Measurements from ENCODE around the gene DLK2.
"Not testable (repeated sequence)": the region's sequence is repeated elsewhere in the genome, so short reads cannot be mapped to it uniquely, and the experiment has no call there.

Gene DLK2

GRCh38 chr6:43425083-43425482 is 30.3 kb downstream of the DLK2 start:
- DNase-seq = not testable (repeated sequence)

DNA sequence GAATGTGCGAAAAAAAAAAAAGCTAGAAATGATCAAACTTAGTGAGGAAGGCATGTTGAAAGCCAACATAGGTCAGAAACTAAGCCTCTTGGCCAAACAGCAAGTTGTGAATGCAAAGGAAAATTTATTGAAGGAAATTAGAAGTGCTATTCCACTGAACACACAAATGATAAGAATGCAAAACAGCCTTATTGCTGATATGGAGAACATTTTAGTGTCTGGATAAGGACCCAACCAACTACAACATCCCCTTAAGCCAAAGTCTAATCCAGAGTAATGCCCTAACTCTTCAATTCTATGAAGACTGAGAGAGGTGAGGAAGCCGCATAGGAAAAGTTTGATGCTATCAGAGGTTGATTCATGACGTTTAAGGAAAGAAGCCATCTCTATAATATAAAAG is 33.5 kb downstream of the DLK2 start:
- DNase-seq = no peak

GRCh38 chr6:43420012-43420709 is 35.2 kb downstream of the DLK2 start:
- DNase-seq = no peak

DNA sequence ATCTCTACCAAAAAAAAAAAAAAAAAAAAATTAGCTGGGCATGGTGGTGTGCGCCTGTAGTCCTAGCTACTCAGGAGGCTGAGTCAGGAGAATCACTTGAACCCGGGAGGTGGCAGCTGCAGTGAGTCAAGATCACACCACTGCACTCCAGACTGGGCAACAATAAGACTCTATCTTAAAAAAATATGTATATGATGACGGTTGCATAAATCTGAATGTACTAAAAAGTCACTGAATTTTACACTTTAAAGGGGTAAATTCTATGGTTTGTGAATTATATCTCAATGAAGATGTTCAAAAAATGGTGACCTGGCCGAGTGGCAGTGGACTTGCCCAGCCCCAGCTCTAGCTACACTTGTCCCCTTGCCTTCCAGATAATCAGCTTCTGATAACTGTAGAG is 38.4 kb downstream of the DLK2 start:
- DNase-seq = no peak

GRCh38 chr6:43415275-43415674 is 40.1 kb downstream of the DLK2 start:
- not testable (repeated sequence) for DNase-seq

DNA sequence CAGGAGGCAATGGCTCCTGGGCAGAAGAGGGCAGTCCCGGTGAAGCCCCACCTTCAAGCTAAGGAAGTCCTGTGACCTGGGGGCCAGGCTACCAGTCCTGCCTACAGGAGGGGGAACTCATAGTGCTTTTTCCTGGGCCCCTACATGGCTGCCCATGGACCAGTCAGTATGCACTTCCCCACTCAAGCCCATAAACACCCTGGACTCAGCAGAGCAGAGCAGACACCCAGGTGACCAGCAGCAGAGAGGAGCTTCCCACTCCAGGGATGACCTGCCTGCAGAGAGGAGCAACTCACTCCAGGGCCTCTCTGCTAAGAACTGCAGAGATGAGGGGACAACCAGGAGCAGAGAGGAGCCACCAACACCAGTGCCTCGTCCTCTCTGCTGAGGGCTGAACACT is 42.3 kb downstream of the DLK2 start:
- no peak for DNase-seq

DNA sequence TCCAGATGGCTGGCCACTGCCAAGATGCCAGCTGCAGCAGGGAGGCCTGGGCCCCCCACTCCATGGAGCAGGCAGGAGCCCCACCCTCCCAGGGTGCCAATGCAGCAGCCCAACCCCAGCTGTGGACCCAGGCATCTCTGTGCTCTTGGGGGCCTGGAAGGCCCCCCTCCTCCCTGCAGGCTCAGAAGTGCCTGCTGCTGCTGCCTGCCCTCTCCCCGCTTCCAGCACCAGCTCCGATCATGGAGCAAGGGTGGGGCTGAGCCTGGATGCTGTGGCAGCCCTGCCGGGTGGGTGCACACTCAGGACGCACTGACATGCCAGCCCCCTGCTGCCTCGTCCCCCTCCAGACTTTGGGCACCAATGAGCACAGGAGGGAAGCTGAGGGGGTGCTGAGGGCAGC is 42.8 kb downstream of the DLK2 start:
- DNase-seq = no peak

DNA sequence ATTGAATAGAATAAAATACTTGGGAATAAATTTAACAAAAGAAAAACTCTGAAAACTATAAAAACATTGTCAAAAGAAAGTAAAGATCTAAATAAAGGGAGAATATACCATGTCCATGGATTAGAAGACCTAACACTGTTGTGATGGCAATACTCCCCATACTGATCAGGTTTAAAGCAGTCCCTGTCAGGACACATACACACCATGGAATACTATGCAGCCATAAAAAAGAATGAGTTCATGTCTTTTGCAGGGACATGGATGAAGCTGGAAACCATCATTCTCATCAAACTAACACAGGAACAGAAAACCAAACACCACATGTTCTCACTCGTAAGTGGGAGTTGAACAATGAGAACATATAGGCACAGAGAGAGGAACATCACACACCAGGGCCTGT is 44.6 kb downstream of the DLK2 start:
- DNase-seq = not testable (repeated sequence)

DNA sequence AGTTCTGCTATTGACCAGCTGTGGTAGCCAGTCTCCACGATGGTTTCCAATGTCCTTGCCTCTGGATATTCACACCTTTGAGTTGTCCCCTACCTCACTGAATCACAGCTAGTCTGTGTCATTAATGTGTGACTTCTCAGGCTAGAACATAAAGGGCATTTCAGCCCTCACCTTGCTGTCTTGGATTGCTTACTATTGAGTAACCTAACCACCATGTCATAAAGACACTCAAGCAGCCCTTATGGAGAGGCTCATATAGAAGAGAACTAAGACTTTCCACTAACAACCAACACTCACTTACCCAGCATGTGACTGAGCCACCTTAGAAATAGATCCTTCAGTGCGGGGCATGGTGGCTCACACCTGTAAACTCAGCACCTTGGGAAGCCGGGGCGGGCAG is 47.1 kb downstream of the DLK2 start:
- DNase-seq = no peak

DNA sequence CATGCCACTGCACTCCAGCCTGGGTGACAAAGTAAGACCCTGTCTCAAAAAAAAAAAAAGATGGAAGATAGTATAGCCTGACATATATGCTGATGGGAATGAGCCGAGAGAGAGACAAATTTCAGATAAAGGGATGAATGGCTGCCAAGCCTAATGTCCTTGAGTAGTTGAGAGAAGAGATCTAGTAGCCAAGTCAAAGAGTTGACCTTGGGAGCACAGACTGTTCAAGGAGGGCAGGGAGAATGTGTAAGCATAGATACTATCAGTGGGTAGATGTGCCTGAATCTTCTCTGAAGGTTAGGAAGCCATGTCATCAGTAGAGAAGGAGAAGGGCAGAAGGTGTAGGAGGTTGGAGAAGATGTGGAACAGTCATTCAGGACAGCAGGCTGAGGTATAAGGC is 48.1 kb downstream of the DLK2 start:
- no peak for DNase-seq

DNA sequence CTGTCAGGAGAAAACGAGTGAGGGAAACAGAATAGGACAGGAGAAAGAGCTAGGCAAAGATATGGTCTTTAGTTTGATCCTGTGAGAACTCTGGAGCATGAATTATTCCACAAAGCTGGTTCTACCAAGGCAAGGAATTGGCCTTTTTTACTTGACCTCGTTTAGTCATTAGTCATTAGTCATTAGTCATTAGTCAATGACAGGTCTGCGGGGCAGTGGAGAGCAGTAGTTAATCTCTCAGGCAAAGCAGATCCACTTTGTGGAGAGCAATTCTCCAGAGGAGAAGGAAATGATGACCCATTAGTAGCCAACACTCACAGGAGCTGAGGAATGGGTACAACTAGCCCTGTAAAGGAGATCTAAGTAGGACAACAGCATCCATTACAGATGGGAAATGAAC is 50.0 kb downstream of the DLK2 start:
- DNase-seq = no peak

DNA sequence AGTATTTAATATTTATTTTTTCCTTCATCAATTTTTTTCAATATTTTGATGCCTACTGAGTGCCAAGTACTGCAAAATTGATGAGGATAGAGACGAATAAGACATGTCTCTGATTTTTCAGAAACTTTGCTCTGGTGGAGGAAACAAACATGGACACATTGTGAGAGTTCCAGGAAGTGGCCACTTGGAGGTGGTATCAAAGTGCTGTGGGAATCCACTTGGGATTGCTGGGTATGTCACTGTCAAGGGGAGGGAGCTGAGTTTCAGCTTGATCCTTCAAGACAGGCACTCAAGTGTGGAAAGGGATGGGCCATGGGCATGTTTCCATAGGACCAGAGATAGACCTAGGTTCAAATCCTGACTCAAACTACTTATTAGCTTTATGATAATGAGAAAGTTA is 52.5 kb downstream of the DLK2 start:
- DNase-seq = no peak

GRCh38 chr6:43401730-43402129 is 53.6 kb downstream of the DLK2 start:
- DNase-seq = no peak
